Thoracic aorta (tissue), 2 donors: ENCODE measurements around the gene BMPER. TPM values are rescaled to one million over a fixed set of nuclear protein-coding genes. Genes with fewer than 3 reads are reported as not detected.

Experiments used
- ATAC-seq: fragments of 150-250 bp; one replicate; pipeline ENCODE4 v1.8.0; 2017; ENCODE audit warnings: low read depth; ENCODE audit not compliant: insufficient number of reproducible peaks, low FRiP score
- DNase-seq: peaks from one replicate; pipeline ENCODE4 v3.0.0-alpha.2; 2020; ENCODE audit warnings: low spot score
- H3K27ac ChIP-seq, 2 donors: fragments of 200-600 bp; sonication (generic); 1 replicate in 1 of 2; 2 replicates in 1 of 2; pipeline ENCODE4 v1.5.1; 2016; ENCODE audit warnings: mild to moderate bottlenecking in 2 of 2, moderate library complexity in 2 of 2
- H3K27me3 ChIP-seq: fragments of 200-600 bp; sonication (generic); replicated peaks from 2 replicates; pipeline ENCODE4 v1.6.0; 2016; ENCODE audit warnings: mild to moderate bottlenecking; ENCODE audit not compliant: insufficient read depth
- H3K36me3 ChIP-seq: fragments of 200-600 bp; sonication (generic); one replicate; pipeline ENCODE4 v1.5.1; 2016
- H3K4me1 ChIP-seq, 2 donors: fragments of 200-600 bp; sonication (generic); 1 replicate in 1 of 2; 2 replicates in 1 of 2; pipeline versions ENCODE4 v1.5.1 to v1.6.0; 2016; ENCODE audit warnings: low read depth in 2 of 2, mild to moderate bottlenecking in 1 of 2; ENCODE audit not compliant: control insufficient read depth in 1 of 2
- H3K4me3 ChIP-seq: fragments of 200-600 bp; sonication (generic); 2 replicates; pipeline ENCODE4 v1.5.1; 2016; ENCODE audit warnings: mild to moderate bottlenecking
- H3K9me3 ChIP-seq: fragments of 200-600 bp; sonication (generic); 2 replicates; pipeline ENCODE4 v1.5.1; 2016
- CTCF ChIP-seq: fragments of 200-600 bp; sonication (generic); IDR thresholded peaks from one replicate; pipeline ENCODE4 v1.5.1; 2019; ENCODE audit warnings: antibody characterized with exemption
- total RNA-seq, 2 donors: library from RNA; depleted of rRNA; stranded (reverse); fragments of >200 nt; gene quantifications; one replicate each; pipeline versions ENCODE4 v1.1.0 to v1.2.3, GENCODE V29; 2016

BMPER gene
- total RNA-seq, 2 donors from 2014 or later: 0.54 to 2.3 TPM

- H3K9me3 ChIP-seq: no peaks in the 10 kb centered on the region
- no peaks in the 10 kb centered on the region for H3K36me3 ChIP-seq
- H3K27me3 ChIP-seq: no peaks in the 10 kb centered on the region
- TF ChIP-seq CTCF: no peak
- no peak overlapping the region for H3K27ac ChIP-seq
- ATAC-seq (no peak), DNase-seq (no peak)
- H3K4me3 ChIP-seq: no peak overlapping the region
- H3K4me1 ChIP-seq: no peaks in the 10 kb centered on the region
These were observed 171.8 kb downstream of the BMPER start for GRCh38 chr7:34077168-34077567.

GRCh38 chr7:34078864-34079263 lies 173.5 kb downstream of the BMPER start:
- no peaks in the 10 kb centered on the region for H3K27me3 ChIP-seq
- no peaks in the 10 kb centered on the region for H3K4me1 ChIP-seq
- no peaks in the 10 kb centered on the region for H3K36me3 ChIP-seq
- no peak overlapping the region for H3K27ac ChIP-seq
- ATAC-seq (no peak), DNase-seq (no peak)
- no peaks in the 10 kb centered on the region for H3K9me3 ChIP-seq
- H3K4me3 ChIP-seq: no peak overlapping the region
- TF ChIP-seq CTCF: no peak

- Histone ChIP-seq H3K9me3 (no peaks in the 10 kb centered on the region), H3K36me3 (no peaks in the 10 kb centered on the region), H3K27me3 (no peaks in the 10 kb centered on the region), H3K4me1 (no peaks in the 10 kb centered on the region), H3K4me3 (no peak overlapping the region), H3K27ac (no peak overlapping the region)
- DNase-seq (no peak), ATAC-seq (no peak)
- TF ChIP-seq CTCF: no peak
These were observed 175.2 kb downstream of the BMPER start for GRCh38 chr7:34080513-34080912.

DNA sequence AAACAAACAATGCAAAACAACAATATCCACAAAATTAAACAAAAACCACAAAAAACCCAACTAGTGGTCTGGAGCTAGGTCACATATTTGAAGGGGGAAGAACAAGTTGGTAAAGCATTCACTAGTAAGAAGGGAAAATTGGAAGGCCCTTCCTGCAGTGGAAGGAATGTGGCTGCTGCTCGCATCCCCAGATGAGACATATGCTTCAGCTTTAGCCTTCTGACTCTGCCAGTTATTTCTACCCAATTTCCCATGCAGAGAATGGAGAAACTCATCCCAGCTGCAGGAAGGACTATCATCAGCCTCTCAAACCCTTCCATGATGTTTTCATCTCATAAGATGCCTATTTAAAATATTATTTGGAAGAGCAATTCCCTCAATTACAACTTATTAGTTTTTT lies 176.6 kb downstream of the BMPER start:
- TF ChIP-seq CTCF: no peak
- Histone ChIP-seq H3K9me3 (no peaks in the 10 kb centered on the region), H3K27me3 (no peaks in the 10 kb centered on the region), H3K27ac (no peak overlapping the region), H3K4me1 (no peaks in the 10 kb centered on the region), H3K4me3 (no peak overlapping the region), H3K36me3 (no peaks in the 10 kb centered on the region)
- no peak for ATAC-seq
- DNase-seq: no peak

- no peaks in the 10 kb centered on the region for H3K36me3 ChIP-seq
- H3K27ac ChIP-seq: no peak overlapping the region
- ATAC-seq (no peak), DNase-seq (no peak)
- TF ChIP-seq CTCF: no peak
- H3K4me1 ChIP-seq: no peaks in the 10 kb centered on the region
- no peaks in the 10 kb centered on the region for H3K9me3 ChIP-seq
- H3K4me3 ChIP-seq: no peak overlapping the region
- H3K27me3 ChIP-seq: no peaks in the 10 kb centered on the region
These were observed 178.1 kb downstream of the BMPER start for GRCh38 chr7:34083440-34083839.
